ENCODE data around the gene CPZ. TPM values are rescaled to one million over a fixed set of nuclear protein-coding genes. Genes with fewer than 3 reads are reported as not detected.

The CPZ gene
- total RNA-seq, 4 donors from 2014 or later = 0.76 to 12.2 (median 1.9) TPM

DNA sequence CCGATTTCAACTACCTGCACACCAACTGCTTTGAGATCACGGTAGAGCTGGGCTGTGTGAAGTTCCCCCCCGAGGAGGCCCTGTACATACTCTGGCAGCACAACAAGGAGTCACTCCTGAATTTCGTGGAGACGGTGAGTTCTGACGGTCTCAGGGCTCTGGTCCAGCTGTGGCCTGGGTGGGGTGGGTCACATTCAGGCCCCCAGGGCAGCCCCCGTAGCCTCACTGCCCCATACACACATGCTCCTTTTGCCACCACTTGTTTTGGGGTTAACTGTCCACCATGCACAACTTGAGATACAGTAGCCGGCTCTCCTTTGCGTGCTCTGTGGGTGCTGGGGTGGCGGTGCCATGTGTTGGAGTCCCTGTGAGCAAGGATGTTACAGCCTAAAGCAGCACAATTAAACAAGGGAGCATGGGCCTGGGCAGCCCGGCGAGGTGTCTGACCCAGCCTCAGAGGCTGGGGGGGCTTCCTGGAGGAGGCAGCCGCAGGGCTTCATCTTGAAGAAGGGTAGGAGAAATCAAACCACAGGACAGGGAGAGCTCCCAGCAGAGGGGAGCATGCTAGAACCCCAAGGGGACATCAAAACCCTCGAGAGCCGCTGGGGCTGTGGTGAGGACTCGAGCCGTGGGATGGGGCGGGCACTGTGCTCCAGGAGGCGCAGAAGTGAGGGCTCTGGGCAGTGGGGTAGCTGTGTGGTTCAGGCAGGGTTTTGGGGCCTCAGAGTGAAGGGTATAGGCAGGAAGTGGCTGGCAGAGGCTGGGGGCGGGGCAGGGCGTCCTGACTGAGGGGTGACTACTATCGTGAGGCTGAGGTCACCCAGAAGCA lies 22.0 kb downstream of the CPZ start:
- Histone ChIP-seq H3K4me3 (no peak overlapping the region), H3K36me3 (no peaks in the 10 kb centered on the region), H3K27ac (no peak overlapping the region), H3K27me3 (peaks cover 0 to 19% (median 0%) of the 10 kb centered on the region in 4 donors), H3K9me3 (no peaks in the 10 kb centered on the region), H3K4me1 (peaks cover 0 to 6% (median 0%) of the 10 kb centered on the region in 3 donors)
- intact Hi-C loops (cut with DNase I) = no loop called here
- no peak for DNase-seq
- 70 to 71% methylated on average over 9 to 14 of the region's 22 CpGs for WGBS, 2 donors
- TF ChIP-seq, protein P1, sequence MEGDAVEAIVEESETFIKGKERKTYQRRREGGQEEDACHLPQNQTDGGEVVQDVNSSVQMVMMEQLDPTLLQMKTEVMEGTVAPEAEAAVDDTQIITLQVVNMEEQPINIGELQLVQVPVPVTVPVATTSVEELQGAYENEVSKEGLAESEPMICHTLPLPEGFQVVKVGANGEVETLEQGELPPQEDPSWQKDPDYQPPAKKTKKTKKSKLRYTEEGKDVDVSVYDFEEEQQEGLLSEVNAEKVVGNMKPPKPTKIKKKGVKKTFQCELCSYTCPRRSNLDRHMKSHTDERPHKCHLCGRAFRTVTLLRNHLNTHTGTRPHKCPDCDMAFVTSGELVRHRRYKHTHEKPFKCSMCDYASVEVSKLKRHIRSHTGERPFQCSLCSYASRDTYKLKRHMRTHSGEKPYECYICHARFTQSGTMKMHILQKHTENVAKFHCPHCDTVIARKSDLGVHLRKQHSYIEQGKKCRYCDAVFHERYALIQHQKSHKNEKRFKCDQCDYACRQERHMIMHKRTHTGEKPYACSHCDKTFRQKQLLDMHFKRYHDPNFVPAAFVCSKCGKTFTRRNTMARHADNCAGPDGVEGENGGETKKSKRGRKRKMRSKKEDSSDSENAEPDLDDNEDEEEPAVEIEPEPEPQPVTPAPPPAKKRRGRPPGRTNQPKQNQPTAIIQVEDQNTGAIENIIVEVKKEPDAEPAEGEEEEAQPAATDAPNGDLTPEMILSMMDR (IDR thresholded peaks at IDR 0.05) = no peak
- no peak for TF ChIP-seq POLR2A (IDR thresholded peaks at IDR 0.05)

DNA sequence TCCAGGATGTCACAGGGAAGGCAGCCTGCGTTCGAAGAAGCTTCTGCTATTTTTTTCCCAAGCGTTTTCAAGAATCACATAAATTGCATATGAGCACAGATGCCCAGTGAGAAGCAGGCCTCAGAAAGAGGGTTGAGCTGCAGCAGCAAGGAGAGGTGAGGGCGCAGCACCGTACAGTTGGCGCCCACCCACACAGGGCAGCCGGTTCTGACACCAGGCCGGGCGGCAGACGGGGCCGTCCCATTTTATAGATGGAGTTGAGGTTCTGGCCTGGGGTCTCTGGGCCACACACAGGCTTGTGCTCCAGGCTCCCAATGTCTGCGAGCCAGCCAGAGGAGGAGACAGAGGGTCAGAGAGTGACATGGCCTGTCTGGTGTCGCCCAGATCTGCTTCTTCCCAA lies 22.8 kb downstream of the CPZ start:
- Histone ChIP-seq H3K9me3 (no peaks in the 10 kb centered on the region), H3K36me3 (no peaks in the 10 kb centered on the region), H3K4me3 (no peak overlapping the region), H3K27me3 (peaks cover 0 to 19% (median 0%) of the 10 kb centered on the region in 4 donors), H3K4me1 (peaks cover 0 to 6% (median 0%) of the 10 kb centered on the region in 3 donors), H3K27ac (no peak overlapping the region)
- DNase-seq = no peak
- WGBS, 2 donors = 73 to 86% methylated on average over 4 to 6 of the region's 13 CpGs
- intact Hi-C loops (cut with DNase I) = no loop called here
- TF ChIP-seq, protein P1 (IDR thresholded peaks at IDR 0.05) = no peak
- no peak for TF ChIP-seq POLR2A (IDR thresholded peaks at IDR 0.05)

DNA sequence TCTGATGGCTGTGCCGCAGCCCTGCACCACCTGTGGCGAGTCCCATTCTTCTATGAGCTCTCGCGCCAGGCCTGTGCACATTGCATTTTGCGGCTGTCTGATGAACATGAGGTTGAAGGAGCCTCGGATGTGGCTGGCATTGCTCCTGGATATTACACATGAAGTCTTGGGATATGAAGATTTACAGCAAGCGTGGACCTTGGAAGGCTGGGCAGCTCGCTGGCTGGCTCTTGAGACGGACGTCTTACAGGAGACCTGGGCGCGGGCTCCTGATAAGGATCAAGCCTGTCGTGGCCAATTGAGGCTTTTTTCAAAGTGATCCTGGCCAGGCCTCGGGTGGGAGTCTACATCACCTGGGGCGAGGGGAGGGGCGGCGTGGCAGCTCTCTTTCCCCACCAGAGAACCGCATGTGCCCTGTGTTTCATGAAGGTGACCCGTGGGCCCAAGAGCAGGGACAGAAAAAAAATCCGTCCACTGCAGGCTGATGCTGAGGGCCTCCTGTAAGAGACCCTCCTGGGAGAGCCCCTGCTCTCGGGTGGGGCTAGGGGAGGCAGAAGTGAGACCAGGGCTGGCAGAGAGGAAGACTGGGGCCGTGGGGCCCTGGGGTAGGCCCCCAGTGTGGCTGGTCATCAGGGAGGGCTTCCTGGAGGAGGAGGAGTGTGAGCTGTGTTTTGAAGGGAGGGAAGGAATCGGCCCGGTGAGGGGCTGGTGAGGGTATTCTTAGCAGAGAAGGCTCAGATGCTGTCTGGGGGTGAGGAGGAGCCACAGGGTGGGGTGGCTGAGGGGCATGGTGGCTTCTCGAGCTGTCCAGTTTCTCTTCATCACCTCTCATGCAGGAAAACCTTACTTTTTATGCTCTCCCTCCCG lies 23.6 kb downstream of the CPZ start:
- Histone ChIP-seq H3K27me3 (peaks cover 0 to 19% (median 0%) of the 10 kb centered on the region in 4 donors), H3K4me3 (no peak overlapping the region), H3K27ac (no peak overlapping the region), H3K36me3 (no peaks in the 10 kb centered on the region), H3K4me1 (peaks cover 0 to 4% (median 0%) of the 10 kb centered on the region in 3 donors), H3K9me3 (no peaks in the 10 kb centered on the region)
- TF ChIP-seq, protein P1 (IDR thresholded peaks at IDR 0.05) = no peak
- no peak for TF ChIP-seq POLR2A (IDR thresholded peaks at IDR 0.05)
- no peak for DNase-seq
- intact Hi-C loops (cut with DNase I) = no loop called here
- WGBS, 2 donors = 72 to 87% methylated on average over 3 to 15 of the region's 26 CpGs

DNA sequence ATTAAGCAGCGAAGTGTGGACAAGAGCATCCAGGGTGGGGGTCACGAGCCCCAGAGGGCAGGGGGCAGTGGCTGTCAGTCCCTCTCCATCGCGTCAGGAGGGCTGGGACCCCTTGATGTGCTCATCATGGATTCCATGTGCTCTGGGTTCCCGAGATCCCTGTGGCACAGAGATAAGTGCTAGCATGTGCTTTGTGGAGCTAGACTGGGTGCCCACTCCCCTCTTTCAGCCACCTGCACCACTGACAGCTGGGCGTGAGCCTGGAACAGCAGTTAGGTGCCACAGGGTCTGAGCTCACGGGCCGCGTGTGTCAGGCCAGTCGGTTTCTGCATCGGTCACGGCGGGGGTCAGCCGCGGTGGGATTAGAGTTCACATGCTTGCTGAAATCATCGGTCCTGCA lies 24.3 kb downstream of the CPZ start:
- peaks cover 0 to 19% (median 0%) of the 10 kb centered on the region in 4 donors for H3K27me3 ChIP-seq
- DNase-seq = no peak
- H3K9me3 ChIP-seq = no peaks in the 10 kb centered on the region
- H3K4me3 ChIP-seq = no peak overlapping the region
- no peaks in the 10 kb centered on the region for H3K36me3 ChIP-seq
- no peak for TF ChIP-seq POLR2A (IDR thresholded peaks at IDR 0.05)
- TF ChIP-seq, protein P1 (IDR thresholded peaks at IDR 0.05) = no peak
- intact Hi-C loops (cut with DNase I) = no loop called here
- H3K4me1 ChIP-seq = no peaks in the 10 kb centered on the region
- no peak overlapping the region for H3K27ac ChIP-seq
- 66% methylated on average over 6 of the region's 16 CpGs; no CpG with 5 or more reads in 1 of the 2 donors for WGBS, 2 donors
